Germinal center (tissue), 1 donor: ENCODE results near the gene ITSN1.
"Not testable (repeated sequence)": the region's sequence is repeated elsewhere in the genome, so short reads cannot be mapped to it uniquely, and the experiment has no call there.

Source experiments
- DNase-seq: peaks from one replicate; pipeline ENCODE4 v3.0.0; 2012; ENCODE audit warnings: mixed read lengths, low spot score

Gene ITSN1

DNA sequence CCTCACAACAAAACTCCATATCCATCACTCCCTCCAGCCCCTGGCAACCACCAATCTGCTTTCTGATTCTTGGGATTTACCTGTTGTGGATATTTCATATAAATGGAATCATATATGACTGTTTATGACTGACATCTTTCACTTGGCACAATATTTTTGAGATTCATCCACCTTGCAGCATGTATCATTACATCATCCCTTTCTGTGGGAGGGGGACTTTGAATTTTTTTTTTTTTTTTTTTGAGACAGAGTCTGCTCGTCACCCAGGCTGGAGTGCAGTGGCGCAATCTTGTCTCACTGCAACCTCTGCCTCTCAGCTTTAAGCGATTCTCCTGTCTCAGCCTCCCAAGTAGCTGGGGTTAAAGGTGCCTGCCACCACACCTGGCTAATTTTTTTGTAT lies 128.2 kb downstream of the ITSN1 start:
- no peak for DNase-seq

DNA sequence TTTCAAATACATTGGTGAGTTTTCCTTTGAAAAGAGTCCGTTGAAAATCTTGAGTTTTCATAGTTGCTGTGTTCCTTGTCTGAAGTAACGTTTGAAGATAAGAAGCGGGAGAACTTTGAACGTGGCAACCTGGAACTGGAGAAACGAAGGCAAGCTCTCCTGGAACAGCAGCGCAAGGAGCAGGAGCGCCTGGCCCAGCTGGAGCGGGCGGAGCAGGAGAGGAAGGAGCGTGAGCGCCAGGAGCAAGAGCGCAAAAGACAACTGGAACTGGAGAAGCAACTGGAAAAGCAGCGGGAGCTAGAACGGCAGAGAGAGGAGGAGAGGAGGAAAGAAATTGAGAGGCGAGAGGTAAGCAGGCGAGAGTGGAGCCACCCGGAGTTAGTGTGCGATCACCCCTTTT lies 129.7 kb downstream of the ITSN1 start:
- no peak for DNase-seq

DNA sequence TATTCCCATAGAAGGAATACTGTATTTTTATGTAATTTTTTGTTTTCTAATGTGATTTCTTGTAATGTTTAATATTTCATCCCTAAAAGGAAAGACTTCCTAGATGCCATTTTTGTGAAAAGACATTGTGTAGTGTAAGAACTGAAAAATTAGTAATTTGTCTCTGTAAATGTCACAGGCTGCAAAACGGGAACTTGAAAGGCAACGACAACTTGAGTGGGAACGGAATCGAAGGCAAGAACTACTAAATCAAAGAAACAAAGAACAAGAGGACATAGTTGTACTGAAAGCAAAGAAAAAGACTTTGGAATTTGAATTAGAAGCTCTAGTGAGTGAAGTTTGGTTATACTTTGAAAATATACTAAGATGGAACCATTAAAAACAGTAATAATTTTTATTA lies 132.2 kb downstream of the ITSN1 start:
- DNase-seq, result no peak

DNA sequence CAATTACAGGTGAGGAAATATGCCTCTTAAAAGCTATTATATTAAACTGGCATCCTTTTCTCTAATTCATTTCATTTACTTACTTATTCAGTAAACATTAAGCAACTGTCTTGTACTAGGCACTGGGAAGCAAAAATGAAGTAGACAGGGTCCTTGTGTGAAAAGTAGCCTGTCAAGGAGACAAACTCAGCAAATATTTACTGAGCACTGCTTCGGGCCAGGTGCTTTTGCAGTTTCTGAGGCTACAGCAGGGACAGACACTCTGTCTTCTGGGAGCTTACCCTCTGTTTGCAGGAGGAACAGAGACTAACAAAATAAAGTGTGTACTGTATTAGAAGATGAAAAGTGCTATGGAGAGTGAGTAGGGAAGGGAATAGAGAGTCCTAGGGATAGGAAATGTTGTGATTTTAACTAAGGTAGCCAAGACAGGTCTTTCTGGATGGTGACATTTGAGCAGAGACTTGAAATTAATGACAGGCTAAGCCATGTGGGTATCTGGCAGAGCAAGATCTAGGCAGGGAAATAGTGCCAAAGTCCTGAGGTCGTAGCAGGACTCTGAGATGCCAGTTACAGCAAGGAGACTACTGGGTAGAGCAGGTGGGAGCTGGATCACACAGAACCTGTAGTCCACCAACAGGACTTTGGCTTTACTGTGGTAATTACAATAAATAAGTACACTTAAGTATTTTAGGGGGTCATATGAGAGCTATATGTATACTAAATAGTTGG lies 133.0 kb downstream of the ITSN1 start:
- DNase-seq, result no peak

DNA sequence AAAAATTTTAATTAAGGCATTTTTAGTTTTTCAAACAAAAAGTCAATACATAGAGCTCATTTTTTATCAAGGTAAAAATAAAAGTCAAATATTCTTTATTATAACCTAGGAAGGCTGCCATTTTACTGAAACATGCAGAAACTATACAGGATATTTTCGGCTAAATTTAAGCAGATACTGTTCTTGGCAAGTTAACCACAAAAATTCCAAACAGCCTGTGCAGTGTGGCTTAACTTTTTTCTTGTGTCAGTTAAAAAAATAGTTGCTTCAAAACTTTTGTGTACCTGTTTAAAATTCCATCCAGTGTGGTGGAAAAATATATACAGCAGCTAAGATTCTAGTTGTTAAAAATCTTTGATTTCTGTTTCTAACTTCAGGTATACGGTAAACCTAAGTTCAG lies 138.3 kb downstream of the ITSN1 start:
- DNase-seq, result no peak

DNA sequence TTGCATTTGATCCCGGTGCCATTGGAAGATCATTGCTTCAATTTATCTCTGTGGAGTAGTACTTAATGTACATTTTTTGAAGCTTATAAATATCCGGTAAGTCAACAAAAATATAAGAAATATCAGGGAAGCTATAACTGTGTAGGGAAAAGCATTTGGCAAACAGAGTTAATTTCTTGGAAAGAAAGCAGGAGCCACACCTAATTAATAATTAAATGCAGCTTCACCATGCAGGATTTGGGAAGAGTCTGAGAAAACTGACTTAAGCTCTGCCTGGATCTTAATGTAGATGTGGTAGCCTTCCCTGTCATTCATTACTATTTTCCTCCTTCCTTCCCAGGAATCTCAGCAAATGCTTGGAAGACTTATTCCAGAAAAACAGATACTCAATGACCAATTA lies 138.8 kb downstream of the ITSN1 start:
- DNase-seq, result no peak

DNA sequence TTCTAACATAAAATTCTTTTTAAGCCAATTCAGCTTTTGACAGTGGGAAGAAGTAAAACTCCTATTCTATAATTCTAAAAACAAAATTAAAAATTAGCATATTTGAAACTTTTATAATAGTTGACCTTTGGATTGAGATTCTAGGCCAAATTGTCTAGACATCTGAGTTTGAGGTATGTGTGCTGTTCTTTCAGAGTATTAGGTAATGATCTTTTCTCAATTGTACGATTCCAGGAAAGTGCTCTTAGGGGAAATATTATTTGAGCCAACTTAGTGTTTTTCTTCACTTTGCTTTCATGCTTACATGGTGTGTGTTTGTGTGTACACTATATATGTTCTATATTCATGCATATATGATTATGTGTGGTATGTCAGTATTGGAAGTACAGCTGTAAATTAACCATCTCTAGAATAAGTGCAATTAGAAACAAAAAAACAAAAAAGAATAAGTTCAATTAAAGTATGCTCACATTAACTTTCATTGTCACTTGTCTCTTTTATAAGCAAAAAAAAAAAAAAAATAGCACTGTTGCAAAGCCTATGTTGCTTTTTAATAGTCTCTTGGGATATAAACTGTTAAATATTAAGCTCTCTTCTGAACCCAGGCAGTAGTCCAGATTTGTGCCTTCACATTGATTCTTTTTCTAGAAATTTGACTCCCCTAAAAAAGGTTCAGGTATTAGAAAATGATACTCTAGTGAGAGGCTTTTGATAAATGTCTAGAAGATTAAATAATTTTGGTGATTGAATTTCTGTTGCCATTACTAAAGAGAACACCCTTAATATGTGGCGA lies 141.1 kb downstream of the ITSN1 start:
- DNase-seq, result no peak

DNA sequence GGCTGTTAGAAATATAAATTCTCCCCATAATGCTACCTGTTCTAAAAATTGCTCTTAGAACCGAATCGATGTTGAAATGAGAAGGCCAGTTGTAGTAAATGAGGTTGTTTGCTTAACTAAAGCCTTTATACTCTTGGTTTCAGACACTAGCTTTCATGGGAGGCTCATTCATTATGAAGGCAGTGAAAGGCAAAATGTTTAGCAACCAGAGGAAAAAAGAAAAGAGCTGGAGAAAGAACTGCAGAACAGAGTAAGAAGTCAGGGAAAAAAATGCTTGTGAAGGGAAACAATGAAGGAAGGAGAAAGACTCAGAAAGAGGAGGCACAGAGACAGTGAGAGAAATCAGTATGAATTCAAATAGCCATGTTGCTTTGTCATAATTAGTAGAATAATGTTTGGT lies 145.1 kb downstream of the ITSN1 start:
- DNase-seq, result no peak

DNA sequence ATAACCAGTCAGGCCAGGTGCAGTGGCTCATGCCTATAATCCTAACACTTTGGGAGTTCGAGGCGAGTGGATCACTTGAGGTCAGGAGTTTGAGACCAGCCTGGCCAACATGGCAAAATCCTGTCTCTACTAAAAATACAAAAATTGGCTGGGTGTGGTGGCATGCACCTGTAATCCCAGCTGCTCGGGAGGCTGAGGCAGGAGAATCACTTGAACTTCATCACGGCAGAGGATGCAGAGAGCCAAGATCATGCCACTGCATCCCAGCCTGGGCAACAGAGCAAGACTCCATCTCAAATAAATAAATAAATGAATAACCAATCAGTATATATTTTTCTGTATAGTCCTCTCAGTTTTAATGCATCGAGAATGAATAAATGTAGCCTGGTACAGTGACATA lies 146.1 kb downstream of the ITSN1 start:
- DNase-seq, result not testable (repeated sequence)

DNA sequence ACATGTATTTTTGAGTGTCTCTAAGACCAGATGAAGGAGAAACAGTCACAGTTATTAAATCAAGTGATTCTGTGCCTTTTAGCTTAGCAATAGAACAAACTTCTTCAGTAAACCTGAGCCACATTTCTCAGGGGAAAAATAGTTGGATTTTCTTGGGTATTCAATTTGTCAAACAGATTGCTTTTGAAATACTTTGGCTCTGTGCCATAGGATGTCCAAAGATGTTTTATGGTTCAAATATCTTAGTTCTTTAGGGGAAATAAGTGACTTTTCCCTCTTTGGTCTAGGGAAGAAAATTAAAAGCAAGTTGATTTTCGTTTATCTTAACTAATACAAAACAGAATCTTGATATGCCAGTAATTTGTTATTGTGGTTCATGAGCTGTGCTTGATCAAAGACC lies 147.4 kb downstream of the ITSN1 start:
- DNase-seq, result no peak

DNA sequence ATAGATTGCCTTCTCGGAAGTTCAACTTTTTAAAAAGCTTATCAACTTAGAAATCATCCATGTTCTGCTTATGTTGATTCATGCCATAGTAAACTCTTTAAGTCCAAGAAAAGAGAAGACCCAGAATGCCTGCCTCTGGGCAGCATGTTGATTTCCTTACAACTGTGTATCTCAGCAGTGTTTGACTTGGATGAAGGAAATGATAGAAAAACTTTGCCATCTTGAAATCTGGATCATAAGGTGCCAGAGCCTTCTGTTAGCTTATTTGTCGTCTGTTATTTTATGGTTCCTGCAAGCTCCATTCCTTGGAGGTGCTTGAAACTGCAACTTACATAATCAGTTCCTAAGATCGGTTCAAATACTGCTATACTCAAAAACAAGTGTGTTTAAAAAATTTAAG lies 148.8 kb downstream of the ITSN1 start:
- no peak for DNase-seq

DNA sequence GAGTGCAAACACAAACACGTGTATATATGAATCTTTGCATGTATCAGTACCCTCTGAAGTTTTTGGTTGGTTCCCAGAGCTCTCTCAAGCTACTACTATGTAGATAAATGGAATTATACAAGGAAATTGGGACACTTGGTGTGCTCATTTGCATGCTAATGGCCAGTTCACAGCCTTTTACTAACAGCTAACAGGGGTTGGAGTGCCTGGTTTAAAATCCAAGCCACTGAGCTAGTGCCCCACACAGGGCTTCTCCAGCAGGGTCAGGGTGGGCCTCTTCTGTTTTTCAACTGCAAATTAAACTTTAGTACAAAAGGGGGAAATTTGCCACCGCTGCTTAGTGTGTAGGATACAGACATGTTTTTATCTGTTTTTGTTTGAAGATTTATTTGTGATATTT lies 152.3 kb downstream of the ITSN1 start:
- DNase-seq, result no peak

DNA sequence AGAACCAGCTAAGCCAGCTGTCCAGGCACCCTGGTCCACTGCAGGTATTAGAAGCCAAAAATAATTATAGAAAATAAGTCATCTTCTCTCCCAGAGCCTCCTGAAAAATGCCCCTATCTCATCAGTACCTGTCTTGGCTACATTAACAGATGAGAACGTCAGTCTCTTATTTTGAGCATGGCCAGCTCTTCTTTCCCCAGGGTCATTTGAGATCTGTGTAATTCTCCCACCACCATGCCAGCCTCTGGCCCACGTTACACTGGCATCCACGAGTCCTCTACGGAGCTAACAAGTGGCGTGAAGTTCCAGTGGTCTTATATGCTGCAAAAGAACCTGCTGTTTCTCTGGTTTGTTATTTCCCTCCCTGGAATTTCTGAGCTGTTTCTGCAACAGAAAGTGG lies 155.3 kb downstream of the ITSN1 start:
- DNase-seq, result no peak

DNA sequence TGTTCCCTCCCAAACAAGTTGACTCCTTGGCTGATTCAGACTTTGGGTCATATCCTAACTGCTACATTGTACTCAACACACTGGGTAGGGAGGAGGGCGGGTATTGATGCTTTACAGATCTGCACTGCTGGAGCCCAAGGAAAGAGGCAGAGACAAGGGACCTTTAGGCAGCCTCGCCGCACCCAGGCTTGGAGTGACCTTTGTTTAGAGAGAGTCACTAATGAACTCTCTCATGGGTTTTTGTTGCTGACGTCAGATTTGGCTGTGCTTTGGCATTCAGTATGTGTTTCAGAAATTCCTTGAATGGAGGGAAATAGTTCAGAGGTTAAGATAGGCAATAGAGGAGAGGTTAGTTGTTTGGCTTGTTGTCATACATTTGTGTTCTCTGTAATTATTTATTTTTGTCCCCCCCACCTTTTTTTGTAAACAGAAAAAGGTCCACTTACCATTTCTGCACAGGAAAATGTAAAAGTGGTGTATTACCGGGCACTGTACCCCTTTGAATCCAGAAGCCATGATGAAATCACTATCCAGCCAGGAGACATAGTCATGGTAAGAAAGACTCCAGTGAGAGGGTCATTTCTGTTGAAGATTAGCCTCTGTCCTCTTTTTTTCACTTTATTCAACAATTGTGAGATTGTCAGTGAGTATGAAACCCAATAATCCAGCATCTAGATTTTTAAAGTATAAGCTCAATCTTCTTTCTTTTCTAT lies 157.2 kb downstream of the ITSN1 start:
- DNase-seq, result no peak

DNA sequence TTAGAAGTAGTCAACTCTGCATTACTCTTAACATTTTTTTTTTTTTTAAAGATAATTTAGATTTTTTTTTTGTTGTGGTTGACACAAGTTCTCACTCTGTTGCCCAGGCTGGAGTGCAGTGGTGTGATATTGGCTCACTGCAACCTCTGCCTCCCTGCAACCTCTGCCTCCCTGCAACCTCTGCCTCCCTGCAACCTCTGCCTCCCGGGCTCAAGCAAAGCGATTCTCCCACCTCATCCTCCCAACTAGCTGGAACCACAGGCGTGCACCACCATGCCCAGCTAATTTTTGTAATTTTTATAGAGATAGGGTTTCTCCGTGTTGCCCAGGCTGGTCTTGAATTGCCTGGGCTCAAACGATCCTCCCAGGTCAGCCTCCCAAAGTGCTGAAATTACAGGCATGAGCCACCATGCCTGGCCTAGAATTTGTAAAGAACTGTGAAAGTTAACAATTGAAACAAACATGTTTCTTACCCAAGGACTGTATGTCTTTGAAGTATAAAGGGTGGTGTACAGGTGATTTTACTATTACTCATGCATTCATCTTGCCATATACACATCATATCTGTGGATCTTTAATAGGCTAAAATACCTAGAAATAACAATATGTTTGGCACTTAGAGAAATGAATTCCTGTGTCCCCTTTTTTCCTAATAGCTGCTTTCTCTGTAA lies 158.6 kb downstream of the ITSN1 start:
- no peak for DNase-seq

DNA sequence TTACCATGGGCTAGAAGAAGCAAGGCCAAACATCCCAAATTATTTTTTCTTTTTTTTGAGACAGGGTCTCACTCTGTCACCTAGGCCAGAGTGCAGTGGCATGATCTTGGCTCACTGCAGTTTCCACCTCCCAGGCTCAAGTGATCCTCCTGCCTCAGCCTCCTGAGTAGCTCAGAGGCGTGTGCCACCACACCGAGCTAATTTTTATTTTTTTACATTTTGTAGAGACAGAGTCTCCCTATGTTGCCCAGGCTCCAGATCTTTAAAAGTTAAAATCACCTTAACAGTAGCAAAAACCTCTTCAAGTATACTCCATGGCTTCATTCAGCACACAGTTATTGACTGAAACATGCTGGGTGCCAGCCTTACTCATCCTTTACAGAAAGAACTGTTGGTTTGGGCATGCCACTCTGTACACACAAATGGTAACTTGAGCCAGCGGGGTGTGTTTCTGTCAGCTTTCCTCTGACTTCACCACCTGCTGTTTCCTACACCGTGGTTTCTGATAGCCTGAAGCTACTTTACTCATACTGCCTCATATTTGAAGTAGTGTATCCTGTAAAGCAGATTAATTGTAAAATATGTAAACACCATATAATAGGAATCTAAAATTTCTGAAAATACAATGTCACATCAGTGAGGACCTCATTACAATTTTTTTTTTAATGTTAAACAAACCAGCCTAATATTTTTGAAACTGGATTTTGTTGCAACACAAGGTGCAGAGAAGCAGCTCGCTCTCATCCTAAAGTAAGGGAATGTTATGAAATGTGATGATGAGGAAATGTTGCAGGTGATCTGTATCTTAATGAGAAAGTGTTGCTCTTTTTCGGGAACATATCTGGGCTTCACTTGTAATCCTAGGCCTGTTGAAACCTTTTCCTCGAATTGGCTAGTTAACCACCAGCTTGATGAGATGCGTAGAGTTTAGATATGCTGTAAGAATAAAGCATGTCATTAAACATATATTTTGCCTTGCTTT lies 159.4 kb downstream of the ITSN1 start:
- DNase-seq, result no peak

DNA sequence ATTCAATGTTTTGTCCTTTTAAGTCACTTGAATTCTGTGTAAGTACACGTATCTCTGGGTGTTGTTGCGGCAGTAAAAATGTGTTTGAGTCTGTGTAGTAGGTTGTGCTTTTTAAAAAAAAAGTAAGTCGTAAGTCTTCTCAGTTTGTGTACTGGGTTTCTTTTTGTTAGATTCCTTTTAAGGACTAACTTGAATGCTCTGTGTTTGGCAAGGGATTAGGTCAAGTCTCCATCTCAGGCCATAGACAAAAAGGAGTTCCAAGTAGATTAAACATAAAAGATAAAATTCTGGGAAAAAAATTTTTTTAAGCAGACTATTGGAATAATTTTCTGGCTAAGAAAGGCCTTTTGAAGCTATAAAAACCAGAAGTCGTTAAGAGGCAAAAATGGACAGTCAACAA lies 160.2 kb downstream of the ITSN1 start:
- no peak for DNase-seq

DNA sequence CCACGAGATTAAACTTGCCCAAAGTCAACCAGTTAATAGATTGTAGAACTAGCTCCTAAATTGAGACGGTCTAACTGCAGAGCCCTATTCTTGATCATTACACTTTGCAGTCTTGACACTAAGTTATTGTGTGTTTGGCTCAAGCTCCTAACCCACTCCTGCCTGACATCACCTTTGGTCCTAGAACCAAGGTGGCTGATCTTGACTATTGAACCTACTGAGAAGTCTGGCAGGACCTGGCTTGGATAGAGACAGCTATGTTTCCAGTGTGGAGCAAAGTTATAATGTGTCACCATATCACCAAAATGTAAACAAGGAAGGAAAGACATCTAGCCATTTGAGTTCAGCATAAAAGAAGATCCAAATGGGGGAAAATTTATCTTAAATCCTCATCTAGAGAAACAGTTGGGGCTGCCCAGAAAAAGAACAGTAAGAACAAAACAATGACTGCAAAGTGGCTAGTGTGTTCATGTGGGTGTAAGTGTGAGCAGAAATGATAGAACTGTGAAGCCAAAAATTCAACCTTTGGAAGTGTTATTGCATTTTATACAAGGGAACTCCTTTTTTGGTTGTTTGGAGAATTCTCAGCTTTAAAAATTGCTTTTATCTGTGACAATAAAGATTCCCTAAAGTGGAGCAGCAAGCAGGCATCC lies 166.5 kb downstream of the ITSN1 start:
- no peak for DNase-seq

DNA sequence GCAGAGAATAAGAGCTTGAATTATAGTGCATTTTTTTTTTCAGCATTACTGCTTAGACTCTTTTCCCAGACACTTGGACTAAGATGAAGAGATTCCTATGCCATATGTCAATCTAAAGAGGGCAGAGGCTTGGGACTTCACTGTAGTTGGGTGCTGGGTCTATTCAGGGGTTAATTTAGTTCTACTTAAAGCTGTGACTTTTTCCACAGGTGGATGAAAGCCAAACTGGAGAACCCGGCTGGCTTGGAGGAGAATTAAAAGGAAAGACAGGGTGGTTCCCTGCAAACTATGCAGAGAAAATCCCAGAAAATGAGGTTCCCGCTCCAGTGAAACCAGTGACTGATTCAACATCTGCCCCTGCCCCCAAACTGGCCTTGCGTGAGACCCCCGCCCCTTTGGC lies 168.5 kb downstream of the ITSN1 start:
- no peak for DNase-seq

DNA sequence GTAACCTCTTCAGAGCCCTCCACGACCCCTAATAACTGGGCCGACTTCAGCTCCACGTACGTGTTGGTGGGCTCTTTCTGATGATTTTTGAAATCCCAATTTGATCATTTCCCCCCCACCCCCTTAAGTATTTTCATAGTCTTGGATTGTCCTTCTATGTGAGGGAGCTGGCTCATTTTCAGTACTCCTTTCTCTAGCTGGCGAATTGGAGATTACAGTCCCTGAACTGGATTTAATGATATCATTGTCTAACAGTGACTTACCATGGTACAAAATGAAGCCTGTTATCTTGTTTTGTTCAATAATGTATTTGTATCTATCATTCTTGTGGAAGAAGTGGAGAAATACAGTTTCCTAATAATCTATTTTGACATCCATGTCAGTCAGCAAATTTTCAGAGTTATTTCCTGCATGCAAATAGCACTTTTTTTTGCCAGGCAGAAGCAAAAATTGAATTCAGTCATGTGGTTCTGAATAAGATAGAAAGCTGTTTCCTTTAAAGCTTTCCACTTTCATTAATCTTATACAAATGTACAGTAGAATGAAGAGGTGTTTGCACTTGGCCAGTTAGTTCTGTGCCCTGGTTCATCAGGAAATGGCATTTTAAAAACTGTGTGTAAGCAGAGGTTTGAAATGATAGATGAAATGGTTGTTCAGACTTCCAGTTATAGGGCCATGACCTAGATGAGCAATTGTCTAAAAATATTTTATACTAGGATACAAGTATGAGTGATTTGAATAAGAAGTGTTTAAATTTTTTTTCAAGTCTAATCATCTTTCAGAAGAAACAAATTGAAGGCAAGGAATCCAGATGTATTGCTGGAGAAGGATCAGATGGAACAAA lies 169.1 kb downstream of the ITSN1 start:
- DNase-seq, result no peak
